ENCODE measurements around the gene ARHGAP15.
A peak's percentile ranks its signal among the peaks of the same experiment; 100 is the strongest.

Gene ARHGAP15

DNA sequence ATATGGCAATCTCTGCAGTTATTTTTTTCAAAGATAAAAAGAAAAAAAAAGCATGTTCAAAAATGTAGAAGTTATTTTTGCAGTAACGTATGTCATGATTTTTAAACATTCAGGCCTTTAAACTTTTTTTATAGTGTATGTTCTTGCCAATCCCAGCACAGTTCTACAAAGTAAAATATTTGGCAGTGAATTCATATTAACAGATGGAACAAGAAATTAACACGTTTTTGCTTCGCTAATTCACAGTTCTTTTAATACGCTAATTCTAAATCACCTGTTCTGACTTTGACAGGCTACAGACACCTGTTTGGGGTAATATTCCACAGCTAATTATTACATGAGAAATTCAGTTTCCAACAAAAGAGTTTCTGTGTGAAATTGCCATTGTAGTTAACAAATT is 183.2 kb downstream of the ARHGAP15 start:
- no peak overlapping the region for H3K27ac ChIP-seq (replicated peaks; ENCODE audit: low read length)
- H2BK15ac ChIP-seq (ENCODE audit: low read length) = no peak overlapping the region
- no peak overlapping the region for H3K23ac ChIP-seq (ENCODE audit: low read depth, low read length, poor library complexity)
- WGBS, 2 donors (ENCODE audit: extremely low coverage in 2 of 2, insufficient read length in 2 of 2, insufficient replicate concordance in 1 of 2) = no CpG with 5 or more reads among the region's 4 CpGs
- no peak overlapping the region for H2BK12ac ChIP-seq (ENCODE audit: low read length)
- no peak overlapping the region for H3K9ac ChIP-seq (ENCODE audit: low read depth, low read length, poor library complexity)
- H3K36me3 ChIP-seq (replicated peaks in 1 of 2; ENCODE audit: control insufficient read depth in 2 of 2, insufficient read depth in 2 of 2, low read length in 2 of 2) = no peaks in the 10 kb centered on the region
- no peak overlapping the region for H3K18ac ChIP-seq (ENCODE audit: low read length)
- no peaks in the 10 kb centered on the region for H3K27me3 ChIP-seq (ENCODE audit: control insufficient read depth in 3 of 3, insufficient read depth in 3 of 3, low read depth in 1 of 3, low read length in 3 of 3)
- H2AFZ ChIP-seq (ENCODE audit: low read length) = no peak overlapping the region
- no peaks in the 10 kb centered on the region for H3K4me1 ChIP-seq (ENCODE audit: control insufficient read depth in 2 of 2, insufficient read depth in 1 of 2, low read depth in 1 of 2, low read length in 2 of 2)
- no peak overlapping the region for H3K4ac ChIP-seq (ENCODE audit: low read length)
- no peak overlapping the region for H2AK5ac ChIP-seq (ENCODE audit: low read depth, low read length)
- DNase-seq (ENCODE audit: low spot score) = no peak
- H2BK120ac ChIP-seq (ENCODE audit: low read depth, low read length) = no peak overlapping the region
- H3K9me3 ChIP-seq (replicated peaks in 1 of 2; ENCODE audit: control insufficient read depth in 2 of 2, insufficient read depth in 1 of 2, low read depth in 1 of 2, low read length in 2 of 2) = no peaks in the 10 kb centered on the region
- no peak overlapping the region for H3K4me2 ChIP-seq (ENCODE audit: insufficient read depth, low read length, poor library complexity, severe bottlenecking)
- no peak overlapping the region for H2BK5ac ChIP-seq (ENCODE audit: low read length)
- no peak overlapping the region for H4K91ac ChIP-seq (ENCODE audit: low read depth, low read length, poor library complexity)
- no peak overlapping the region for H3K14ac ChIP-seq (ENCODE audit: low read length)
- no peak overlapping the region for H4K8ac ChIP-seq (ENCODE audit: low read depth, low read length)
- H3K79me1 ChIP-seq (ENCODE audit: low read depth, low read length) = no peaks in the 10 kb centered on the region
- H3K4me3 ChIP-seq (ENCODE audit: low read length in 2 of 2) = no peak overlapping the region

- no peak overlapping the region for H3K23ac ChIP-seq (ENCODE audit: low read depth, low read length, poor library complexity)
- H2AFZ ChIP-seq (ENCODE audit: low read length) = peak overlapping the region; percentile 38
- DNase-seq (ENCODE audit: low spot score) = no peak
- no peak overlapping the region for H3K27ac ChIP-seq (replicated peaks; ENCODE audit: low read length)
- no peak overlapping the region for H2BK120ac ChIP-seq (ENCODE audit: low read depth, low read length)
- H3K4me2 ChIP-seq (ENCODE audit: insufficient read depth, low read length, poor library complexity, severe bottlenecking) = no peak overlapping the region
- no peaks in the 10 kb centered on the region for H3K79me1 ChIP-seq (ENCODE audit: low read depth, low read length)
- no peak overlapping the region for H2BK5ac ChIP-seq (ENCODE audit: low read length)
- no peak overlapping the region for H2BK12ac ChIP-seq (ENCODE audit: low read length)
- no peak overlapping the region for H2AK5ac ChIP-seq (ENCODE audit: low read depth, low read length)
- no peaks in the 10 kb centered on the region for H3K36me3 ChIP-seq (replicated peaks in 1 of 2; ENCODE audit: control insufficient read depth in 2 of 2, insufficient read depth in 2 of 2, low read length in 2 of 2)
- no peak overlapping the region for H4K8ac ChIP-seq (ENCODE audit: low read depth, low read length)
- no peak overlapping the region for H3K4ac ChIP-seq (ENCODE audit: low read length)
- H3K27me3 ChIP-seq (ENCODE audit: control insufficient read depth in 3 of 3, insufficient read depth in 3 of 3, low read depth in 1 of 3, low read length in 3 of 3) = no peaks in the 10 kb centered on the region
- no peaks in the 10 kb centered on the region for H3K9me3 ChIP-seq (replicated peaks in 1 of 2; ENCODE audit: control insufficient read depth in 2 of 2, insufficient read depth in 1 of 2, low read depth in 1 of 2, low read length in 2 of 2)
- no peaks in the 10 kb centered on the region for H3K4me1 ChIP-seq (ENCODE audit: control insufficient read depth in 2 of 2, insufficient read depth in 1 of 2, low read depth in 1 of 2, low read length in 2 of 2)
- H3K14ac ChIP-seq (ENCODE audit: low read length) = no peak overlapping the region
- 100% methylated on average over 1 of the region's 2 CpGs; no CpG with 5 or more reads in 1 of the 2 donors for WGBS, 2 donors (ENCODE audit: extremely low coverage in 2 of 2, insufficient read length in 2 of 2, insufficient replicate concordance in 1 of 2)
- H3K18ac ChIP-seq (ENCODE audit: low read length) = no peak overlapping the region
- no peak overlapping the region for H3K9ac ChIP-seq (ENCODE audit: low read depth, low read length, poor library complexity)
- H4K91ac ChIP-seq (ENCODE audit: low read depth, low read length, poor library complexity) = no peak overlapping the region
- no peak overlapping the region for H2BK15ac ChIP-seq (ENCODE audit: low read length)
- H3K4me3 ChIP-seq (ENCODE audit: low read length in 2 of 2) = no peak overlapping the region
These were observed 184.6 kb downstream of the ARHGAP15 start for GRCh38 chr2:143313861-143314260.

- no peaks in the 10 kb centered on the region for H3K9me3 ChIP-seq (replicated peaks in 1 of 2; ENCODE audit: control insufficient read depth in 2 of 2, insufficient read depth in 1 of 2, low read depth in 1 of 2, low read length in 2 of 2)
- H3K9ac ChIP-seq (ENCODE audit: low read depth, low read length, poor library complexity) = no peak overlapping the region
- no peaks in the 10 kb centered on the region for H3K36me3 ChIP-seq (replicated peaks in 1 of 2; ENCODE audit: control insufficient read depth in 2 of 2, insufficient read depth in 2 of 2, low read length in 2 of 2)
- no peak overlapping the region for H3K27ac ChIP-seq (replicated peaks; ENCODE audit: low read length)
- no peak overlapping the region for H3K14ac ChIP-seq (ENCODE audit: low read length)
- no peaks in the 10 kb centered on the region for H3K27me3 ChIP-seq (ENCODE audit: control insufficient read depth in 3 of 3, insufficient read depth in 3 of 3, low read depth in 1 of 3, low read length in 3 of 3)
- DNase-seq (ENCODE audit: low spot score) = no peak
- no peaks in the 10 kb centered on the region for H3K79me1 ChIP-seq (ENCODE audit: low read depth, low read length)
- H3K4me1 ChIP-seq (ENCODE audit: control insufficient read depth in 2 of 2, insufficient read depth in 1 of 2, low read depth in 1 of 2, low read length in 2 of 2) = no peaks in the 10 kb centered on the region
- H3K4me3 ChIP-seq (ENCODE audit: low read length in 2 of 2) = no peak overlapping the region
- no peak overlapping the region for H3K23ac ChIP-seq (ENCODE audit: low read depth, low read length, poor library complexity)
- no peak overlapping the region for H3K4me2 ChIP-seq (ENCODE audit: insufficient read depth, low read length, poor library complexity, severe bottlenecking)
- no peak overlapping the region for H2BK12ac ChIP-seq (ENCODE audit: low read length)
- H2BK120ac ChIP-seq (ENCODE audit: low read depth, low read length) = no peak overlapping the region
- no peak overlapping the region for H4K91ac ChIP-seq (ENCODE audit: low read depth, low read length, poor library complexity)
- no peak overlapping the region for H2BK5ac ChIP-seq (ENCODE audit: low read length)
- no peak overlapping the region for H2AFZ ChIP-seq (ENCODE audit: low read length)
- no peak overlapping the region for H4K8ac ChIP-seq (ENCODE audit: low read depth, low read length)
- no CpG with 5 or more reads among the region's 3 CpGs for WGBS, 2 donors (ENCODE audit: extremely low coverage in 2 of 2, insufficient read length in 2 of 2, insufficient replicate concordance in 1 of 2)
- H2BK15ac ChIP-seq (ENCODE audit: low read length) = no peak overlapping the region
- no peak overlapping the region for H3K18ac ChIP-seq (ENCODE audit: low read length)
- H2AK5ac ChIP-seq (ENCODE audit: low read depth, low read length) = no peak overlapping the region
- no peak overlapping the region for H3K4ac ChIP-seq (ENCODE audit: low read length)
These were observed 192.8 kb downstream of the ARHGAP15 start for GRCh38 chr2:143321994-143322393.

DNA sequence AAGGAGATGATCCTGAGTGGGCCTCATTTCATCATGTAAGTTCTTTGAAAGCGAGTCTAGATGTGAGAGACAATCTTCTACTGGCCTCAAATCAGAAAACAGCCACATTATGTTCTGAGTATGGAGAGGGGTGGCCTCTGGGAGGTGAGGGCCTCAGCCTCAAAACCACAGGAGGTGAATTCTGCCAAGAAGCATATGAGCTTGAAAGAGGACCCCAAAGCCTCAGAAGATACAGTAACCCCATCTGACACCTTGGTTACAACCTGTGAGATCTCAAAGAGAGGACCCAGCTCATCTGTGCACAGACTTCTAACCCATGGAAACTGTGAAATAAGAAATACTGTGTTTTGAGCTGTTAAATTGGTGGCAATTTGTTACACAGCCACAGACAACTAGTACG is 200.1 kb downstream of the ARHGAP15 start:
- Histone ChIP-seq H3K18ac (ENCODE audit: low read length) (no peak overlapping the region), H3K27ac (replicated peaks; ENCODE audit: low read length) (no peak overlapping the region), H3K4ac (ENCODE audit: low read length) (no peak overlapping the region), H3K27me3 (ENCODE audit: control insufficient read depth in 3 of 3, insufficient read depth in 3 of 3, low read depth in 1 of 3, low read length in 3 of 3) (no peaks in the 10 kb centered on the region), H2BK5ac (ENCODE audit: low read length) (no peak overlapping the region), H4K8ac (ENCODE audit: low read depth, low read length) (no peak overlapping the region), H2BK120ac (ENCODE audit: low read depth, low read length) (no peak overlapping the region), H2AFZ (ENCODE audit: low read length) (no peak overlapping the region), H3K9ac (ENCODE audit: low read depth, low read length, poor library complexity) (no peak overlapping the region), H3K36me3 (replicated peaks in 1 of 2; ENCODE audit: control insufficient read depth in 2 of 2, insufficient read depth in 2 of 2, low read length in 2 of 2) (no peaks in the 10 kb centered on the region), H3K79me1 (ENCODE audit: low read depth, low read length) (no peaks in the 10 kb centered on the region), H3K4me2 (ENCODE audit: insufficient read depth, low read length, poor library complexity, severe bottlenecking) (no peak overlapping the region), H4K91ac (ENCODE audit: low read depth, low read length, poor library complexity) (no peak overlapping the region), H3K14ac (ENCODE audit: low read length) (no peak overlapping the region), H2BK12ac (ENCODE audit: low read length) (no peak overlapping the region), H3K4me1 (ENCODE audit: control insufficient read depth in 2 of 2, insufficient read depth in 1 of 2, low read depth in 1 of 2, low read length in 2 of 2) (no peaks in the 10 kb centered on the region), H3K23ac (ENCODE audit: low read depth, low read length, poor library complexity) (no peak overlapping the region), H2AK5ac (ENCODE audit: low read depth, low read length) (no peak overlapping the region), H2BK15ac (ENCODE audit: low read length) (no peak overlapping the region), H3K9me3 (replicated peaks in 1 of 2; ENCODE audit: control insufficient read depth in 2 of 2, insufficient read depth in 1 of 2, low read depth in 1 of 2, low read length in 2 of 2) (no peaks in the 10 kb centered on the region), H3K4me3 (ENCODE audit: low read length in 2 of 2) (no peak overlapping the region)
- DNase-seq (ENCODE audit: low spot score) = no peak
- WGBS, 2 donors (ENCODE audit: extremely low coverage in 2 of 2, insufficient read length in 2 of 2, insufficient replicate concordance in 1 of 2) = no CpG with 5 or more reads among the region's 2 CpGs
